Activated T-cell treated with anti-CD3 and anti-CD28 coated beads for 24 hours (primary cell): ENCODE data around the gene ZMYND8.

Experiments used
- DNase-seq: peaks from one replicate; pipeline ENCODE4 v3.0.0-alpha.2; 2020; ENCODE audit warnings: low read depth

Gene ZMYND8

GRCh38 chr20:47353692-47354463 is 2.6 kb downstream of the ZMYND8 start:
- DNase-seq: no peak

GRCh38 chr20:47353239-47353691 is 3.2 kb downstream of the ZMYND8 start:
- DNase-seq: no peak

GRCh38 chr20:47352332-47353238 is 3.9 kb downstream of the ZMYND8 start:
- DNase-seq: no peak

- no peak for DNase-seq
Observed at GRCh38 chr20:47351643-47352331, 4.7 kb downstream of the ZMYND8 start.

- no peak for DNase-seq
Observed at GRCh38 chr20:47350691-47351545, 5.6 kb downstream of the ZMYND8 start.

- no peak for DNase-seq
Observed at GRCh38 chr20:47350181-47350550, 6.3 kb downstream of the ZMYND8 start.

GRCh38 chr20:47349365-47350180 is 6.9 kb downstream of the ZMYND8 start:
- no peak for DNase-seq

- DNase-seq: no peak
Observed at GRCh38 chr20:47348539-47349142, 7.9 kb downstream of the ZMYND8 start.

GRCh38 chr20:47347661-47348435 is 8.7 kb downstream of the ZMYND8 start:
- DNase-seq: no peak

- DNase-seq: no peak
Observed at GRCh38 chr20:47346172-47346571, 10.3 kb downstream of the ZMYND8 start.

- no peak for DNase-seq
Observed at GRCh38 chr20:47345214-47345613, 11.3 kb downstream of the ZMYND8 start.

GRCh38 chr20:47343007-47343472 is 13.5 kb downstream of the ZMYND8 start:
- DNase-seq: no peak

GRCh38 chr20:47338131-47338628 is 18.3 kb downstream of the ZMYND8 start:
- DNase-seq: no peak

- DNase-seq: no peak
Observed at GRCh38 chr20:47337413-47337812, 19.1 kb downstream of the ZMYND8 start.

- no peak for DNase-seq
Observed at GRCh38 chr20:47336129-47336754, 20.3 kb downstream of the ZMYND8 start.

GRCh38 chr20:47335251-47336128 is 21.0 kb downstream of the ZMYND8 start:
- DNase-seq: no peak

- DNase-seq: no peak
Observed at GRCh38 chr20:47334022-47334551, 22.4 kb downstream of the ZMYND8 start.
